ENCODE results near the gene SEC23IP. TPM values are rescaled to one million over a fixed set of nuclear protein-coding genes. Genes with fewer than 3 reads are reported as not detected.
"Not testable (repeated sequence)": the region's sequence is repeated elsewhere in the genome, so short reads cannot be mapped to it uniquely, and the experiment has no call there.

Gene SEC23IP
- 62.3 TPM for total RNA-seq
- long read RNA-seq, full-length matches to known transcripts = 1 of 26 reads
- long read RNA-seq, partial matches to known transcripts = 23 of 26 reads
- long read RNA-seq, other reads (novel, unspliced or antisense) = 2 of 26 reads

- peak; percentile 99 for DNase-seq (ENCODE audit: low spot score)
These were observed at the start of gene SEC23IP for GRCh38 chr10:119892188-119893065. TSS of gene SEC23IP (plus strand) at chr10:119892730. CDS start at chr10:119892783, 53 bp downstream.

GRCh38 chr10:119845656-119846055 is 46.9 kb upstream of the SEC23IP start:
- DNase-seq (ENCODE audit: low spot score) = no peak

DNA sequence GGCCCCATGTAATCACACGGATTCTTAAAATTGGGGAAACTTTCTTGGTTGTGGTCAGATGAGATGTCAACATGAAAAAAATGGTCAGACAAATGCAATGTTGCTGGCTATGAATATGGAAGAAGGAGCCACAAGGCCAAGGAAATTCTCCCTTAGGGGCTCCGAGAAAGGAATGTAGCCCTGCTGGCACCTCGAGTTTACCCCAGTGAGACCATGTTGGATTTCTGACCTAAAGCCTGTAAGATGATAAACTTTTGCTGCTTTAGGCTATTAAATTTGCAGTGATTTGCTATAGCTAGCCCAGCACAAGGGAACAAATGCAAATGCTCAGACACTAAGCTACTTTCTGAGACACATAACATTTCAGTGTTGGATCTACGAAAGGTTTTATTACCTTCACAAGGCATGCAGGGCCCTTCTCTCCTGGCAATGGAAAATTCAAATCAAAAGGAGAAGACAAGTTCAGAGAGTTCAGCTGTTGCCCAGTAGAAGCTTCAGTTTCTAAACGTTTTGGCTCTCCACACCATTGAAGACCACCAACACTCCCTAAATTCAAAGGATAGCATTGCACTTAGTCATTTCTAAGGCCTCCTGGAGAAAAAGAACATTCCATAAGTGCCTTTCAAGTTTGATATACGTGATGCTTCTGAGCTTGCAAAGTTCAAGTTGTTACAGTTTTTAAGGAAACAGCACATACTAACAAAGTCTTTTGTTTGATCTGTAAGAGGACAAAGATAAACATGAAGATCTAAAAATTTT is 43.3 kb upstream of the SEC23IP start:
- no peak for DNase-seq (ENCODE audit: low spot score)

GRCh38 chr10:119849944-119850343 is 42.6 kb upstream of the SEC23IP start:
- DNase-seq (ENCODE audit: low spot score) = no peak

DNA sequence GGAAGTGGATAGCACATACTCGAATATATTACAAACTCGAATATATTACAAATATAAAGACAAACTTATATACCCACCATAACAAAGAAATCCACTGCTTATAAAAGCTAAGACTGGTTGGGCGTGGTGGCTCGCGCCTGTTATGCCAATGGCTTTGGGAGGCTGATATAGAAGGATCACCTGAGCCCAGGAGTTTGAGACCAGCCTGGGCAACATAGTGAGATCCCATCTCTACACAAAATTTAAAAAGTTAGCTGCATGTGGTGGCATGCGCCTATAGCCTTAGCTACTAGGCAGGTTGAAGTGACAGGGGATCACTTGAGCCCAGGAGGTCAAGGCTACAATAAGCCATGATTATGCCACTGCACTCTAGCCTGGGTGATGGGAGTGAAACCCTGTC is 40.3 kb upstream of the SEC23IP start:
- DNase-seq (ENCODE audit: low spot score) = no peak

GRCh38 chr10:119852822-119853221 is 39.7 kb upstream of the SEC23IP start:
- no peak for DNase-seq (ENCODE audit: low spot score)

DNA sequence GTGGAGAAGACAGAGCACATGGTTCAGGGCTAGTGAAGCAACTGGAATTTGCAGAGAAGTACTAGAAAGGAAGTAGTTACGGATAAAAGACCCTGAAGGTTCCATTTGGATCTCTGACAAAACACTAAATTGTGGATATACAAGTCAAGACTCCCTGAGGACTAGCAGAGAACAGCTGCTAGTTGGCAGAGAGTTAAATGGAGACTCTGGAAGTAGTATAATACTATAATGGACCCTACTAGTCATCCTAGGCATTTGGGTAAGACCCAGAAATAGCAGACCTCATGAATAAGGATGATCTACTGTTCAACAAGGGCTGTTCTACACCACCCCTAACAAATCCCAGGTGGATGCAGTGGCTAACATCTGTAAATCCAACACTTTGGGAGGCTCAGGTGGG is 39.0 kb upstream of the SEC23IP start:
- DNase-seq (ENCODE audit: low spot score) = no peak

DNA sequence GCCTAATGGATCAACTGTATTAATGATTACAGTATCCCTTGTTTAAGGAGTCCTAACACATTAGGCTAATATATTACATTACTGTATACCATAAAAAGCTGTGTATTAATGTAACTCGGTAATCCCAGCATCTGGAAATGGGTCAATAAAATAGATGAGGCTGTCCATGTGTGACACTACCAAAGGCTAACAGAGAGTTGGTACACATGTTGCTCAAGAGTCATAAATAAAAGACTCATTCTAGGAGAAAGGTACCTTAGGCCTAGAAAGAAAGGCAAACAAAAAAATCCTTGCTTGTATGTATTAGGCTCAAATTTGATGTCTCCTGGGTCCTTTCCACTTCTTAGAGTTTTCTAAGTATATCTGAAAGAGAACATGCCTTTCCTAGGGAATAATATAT is 34.5 kb upstream of the SEC23IP start:
- no peak for DNase-seq (ENCODE audit: low spot score)

DNA sequence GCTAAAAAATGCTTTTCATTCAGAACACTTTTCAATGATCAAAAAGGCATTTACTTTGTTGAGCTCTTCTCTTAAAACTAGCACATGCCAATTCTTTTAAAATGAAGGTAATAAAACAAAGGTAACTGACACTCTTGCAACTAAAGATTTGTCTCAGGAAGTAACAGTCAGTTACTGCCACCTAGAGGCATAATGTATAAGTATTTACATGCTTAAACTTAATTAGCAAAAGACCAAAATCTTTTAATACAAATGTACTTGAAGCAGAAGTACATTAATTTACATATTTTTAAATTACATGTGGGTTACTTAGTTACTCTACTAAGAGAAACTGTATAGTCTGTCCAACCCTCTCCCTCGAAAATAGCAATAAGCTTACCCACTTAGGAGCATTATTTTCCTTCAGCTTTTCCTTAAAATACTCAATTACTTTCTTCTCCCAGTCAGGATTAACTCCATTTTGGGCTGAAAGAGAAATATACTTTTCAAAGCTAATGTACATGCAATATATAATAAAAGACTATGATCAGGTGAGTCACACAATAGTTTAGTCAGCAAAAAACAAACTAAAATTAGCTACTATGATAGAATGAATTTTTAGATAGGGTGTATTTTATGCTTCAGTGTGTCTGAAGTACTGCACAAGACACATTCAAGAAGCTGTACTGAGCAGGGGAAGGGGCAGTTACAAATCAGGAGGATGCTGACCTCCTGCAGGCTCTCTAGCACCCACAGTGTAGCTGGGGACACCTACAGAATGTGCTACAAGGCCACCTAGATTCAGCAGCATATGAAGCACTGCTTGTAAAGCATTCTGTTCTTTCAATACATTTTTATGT is 32.9 kb upstream of the SEC23IP start:
- DNase-seq (ENCODE audit: low spot score) = no peak

GRCh38 chr10:119860866-119861607 is 31.5 kb upstream of the SEC23IP start:
- DNase-seq (ENCODE audit: low spot score) = no peak

DNA sequence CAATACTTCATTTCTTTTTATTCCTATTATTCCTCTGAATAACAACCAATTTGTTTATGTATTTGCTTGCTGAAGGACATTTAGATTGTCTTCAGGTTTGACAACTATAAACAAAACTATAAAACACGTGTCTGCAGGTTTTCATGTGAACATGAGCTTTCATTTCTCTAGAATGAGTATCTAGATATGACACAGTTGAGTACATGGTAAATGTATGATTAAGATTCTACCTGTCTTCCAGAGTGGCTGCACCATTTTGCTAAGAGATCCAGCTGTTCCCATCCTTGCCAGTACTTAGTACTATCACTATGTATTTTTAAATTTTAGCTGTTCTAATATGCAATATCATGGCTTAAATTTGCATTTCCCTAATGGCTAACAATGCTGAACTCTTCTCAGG is 30.0 kb upstream of the SEC23IP start:
- DNase-seq (ENCODE audit: low spot score) = no peak

- DNase-seq (ENCODE audit: low spot score) = no peak
These were observed 28.5 kb upstream of the SEC23IP start for GRCh38 chr10:119863951-119864565.

GRCh38 chr10:119865699-119866240 is 26.8 kb upstream of the SEC23IP start:
- DNase-seq (ENCODE audit: low spot score) = no peak

- DNase-seq (ENCODE audit: low spot score) = no peak
These were observed 25.2 kb upstream of the SEC23IP start for GRCh38 chr10:119867317-119867716.

DNA sequence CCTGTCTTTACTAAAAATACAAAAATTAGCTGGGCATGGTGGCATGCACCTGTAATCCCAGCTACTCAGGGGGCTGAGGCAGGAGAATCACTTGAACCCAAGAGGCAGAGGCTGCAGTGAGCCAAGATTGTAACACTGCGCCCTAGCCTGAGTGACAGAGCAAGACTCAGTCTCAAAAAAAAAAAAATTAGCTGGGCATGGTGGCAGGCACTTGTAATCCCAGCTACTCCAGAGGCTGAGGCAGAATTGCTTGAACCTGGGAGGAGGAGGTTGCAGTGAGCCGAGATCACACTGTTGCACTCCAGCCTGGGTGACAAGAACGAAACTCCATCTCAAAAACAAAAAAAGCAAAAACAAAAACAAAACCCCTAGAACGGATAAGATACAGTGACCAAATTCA is 23.1 kb upstream of the SEC23IP start:
- DNase-seq (ENCODE audit: low spot score) = not testable (repeated sequence)

GRCh38 chr10:119871881-119872609 is 20.5 kb upstream of the SEC23IP start:
- no peak for DNase-seq (ENCODE audit: low spot score)

- no peak for DNase-seq (ENCODE audit: low spot score)
These were observed 20.0 kb upstream of the SEC23IP start, which contains the start of gene MCMBP for GRCh38 chr10:119872610-119872859. TSS of gene MCMBP (minus strand) at chr10:119872843. CDS start at chr10:119872584, 259 bp downstream.

DNA sequence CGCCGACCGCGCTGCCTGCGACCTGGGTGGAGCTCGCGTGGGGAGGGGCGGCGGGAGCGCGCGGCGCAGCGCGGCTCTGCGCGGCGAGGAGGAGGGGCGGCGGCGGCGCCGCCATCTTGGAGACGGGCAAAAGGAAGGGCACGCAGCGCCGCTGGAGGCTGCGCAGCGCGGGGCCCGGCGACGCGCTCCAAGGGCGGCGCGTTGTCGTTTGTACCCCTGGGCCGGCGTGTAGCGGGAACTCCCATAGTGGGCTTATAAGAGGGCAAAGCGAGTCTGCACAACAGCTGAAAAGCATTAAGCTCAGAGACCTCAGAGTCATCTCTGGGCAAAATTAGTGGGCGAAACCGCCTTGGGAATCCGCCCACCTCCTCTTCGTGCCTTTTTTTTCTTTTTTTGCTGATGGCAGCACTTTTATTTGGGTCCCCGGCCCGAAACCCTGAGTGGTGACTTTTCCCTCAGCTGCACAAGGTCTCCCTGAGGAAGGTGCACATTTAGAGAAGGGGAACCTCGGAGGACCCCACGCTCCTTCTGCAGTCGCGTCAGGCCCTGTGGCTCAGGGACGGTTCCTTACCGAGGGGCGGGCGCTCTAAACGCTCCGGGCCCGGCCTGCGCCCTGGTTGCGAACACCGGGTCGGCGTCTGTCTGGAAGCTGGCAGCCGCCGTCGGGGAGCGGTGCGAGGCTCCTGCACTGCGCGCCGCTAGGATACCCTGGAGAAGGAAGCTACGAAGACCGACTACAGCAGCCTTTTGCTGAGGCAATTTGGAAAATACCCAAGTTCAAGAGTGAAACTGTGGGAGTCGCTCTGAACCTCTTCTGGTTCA is 19.5 kb upstream of the SEC23IP start:
- DNase-seq (ENCODE audit: low spot score) = peak; percentile 97
